ENCODE data around the gene CUL7. TPM values are rescaled to one million over a fixed set of nuclear protein-coding genes. Genes with fewer than 3 reads are reported as not detected.

Gene CUL7
- total RNA-seq, 1 donor, result 54.8 TPM

DNA sequence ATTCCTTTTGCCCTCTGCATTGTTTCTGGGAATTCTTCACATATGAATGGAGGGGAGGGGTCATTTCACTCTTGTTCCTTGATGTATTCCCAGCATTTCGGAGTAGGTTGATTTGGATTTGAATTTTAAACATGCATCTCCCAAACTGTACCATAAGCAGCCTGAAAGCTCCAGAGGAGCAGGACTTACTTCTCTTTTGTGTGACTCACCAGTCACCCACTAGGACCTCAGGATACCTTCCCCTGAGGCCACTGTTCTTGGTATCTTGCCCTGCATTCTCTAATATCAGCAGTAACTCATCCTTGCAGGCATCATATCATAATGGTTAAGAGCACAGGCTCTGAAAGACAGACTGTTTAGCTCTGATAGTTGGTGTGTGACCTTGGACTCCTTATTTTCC is 4.9 kb upstream of the CUL7 start:
- peak overlapping the region; percentile 99 for H3K4me3 ChIP-seq (ENCODE audit: low read depth, low read length)
- DNase-seq (ENCODE audit: low read depth), result no peak
- TF ChIP-seq, protein P1, sequence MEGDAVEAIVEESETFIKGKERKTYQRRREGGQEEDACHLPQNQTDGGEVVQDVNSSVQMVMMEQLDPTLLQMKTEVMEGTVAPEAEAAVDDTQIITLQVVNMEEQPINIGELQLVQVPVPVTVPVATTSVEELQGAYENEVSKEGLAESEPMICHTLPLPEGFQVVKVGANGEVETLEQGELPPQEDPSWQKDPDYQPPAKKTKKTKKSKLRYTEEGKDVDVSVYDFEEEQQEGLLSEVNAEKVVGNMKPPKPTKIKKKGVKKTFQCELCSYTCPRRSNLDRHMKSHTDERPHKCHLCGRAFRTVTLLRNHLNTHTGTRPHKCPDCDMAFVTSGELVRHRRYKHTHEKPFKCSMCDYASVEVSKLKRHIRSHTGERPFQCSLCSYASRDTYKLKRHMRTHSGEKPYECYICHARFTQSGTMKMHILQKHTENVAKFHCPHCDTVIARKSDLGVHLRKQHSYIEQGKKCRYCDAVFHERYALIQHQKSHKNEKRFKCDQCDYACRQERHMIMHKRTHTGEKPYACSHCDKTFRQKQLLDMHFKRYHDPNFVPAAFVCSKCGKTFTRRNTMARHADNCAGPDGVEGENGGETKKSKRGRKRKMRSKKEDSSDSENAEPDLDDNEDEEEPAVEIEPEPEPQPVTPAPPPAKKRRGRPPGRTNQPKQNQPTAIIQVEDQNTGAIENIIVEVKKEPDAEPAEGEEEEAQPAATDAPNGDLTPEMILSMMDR (IDR thresholded peaks at IDR 0.05; ENCODE audit: insufficient read depth, low read depth, low read length), result no peak

DNA sequence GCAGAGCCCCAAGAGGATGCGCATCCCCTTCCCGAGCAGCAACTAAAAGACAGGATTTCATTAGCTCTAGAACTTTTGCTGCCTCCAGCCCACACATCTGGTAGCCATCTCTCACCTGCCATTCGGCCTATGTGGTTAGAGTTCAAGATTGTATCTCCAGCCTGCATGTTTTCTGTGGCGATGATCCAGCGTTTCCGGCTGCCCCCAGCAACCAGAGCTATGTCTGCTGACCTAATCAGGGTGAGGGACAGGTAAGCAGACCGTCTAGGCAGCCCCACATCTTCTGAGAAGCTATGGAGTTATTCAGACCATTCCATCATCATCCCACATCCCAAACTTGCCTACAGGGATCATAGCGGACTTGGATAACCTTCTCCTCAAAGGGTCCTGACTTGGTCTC is 2.3 kb upstream of the CUL7 start:
- DNase-seq (ENCODE audit: low read depth), result no peak
- TF ChIP-seq, protein P1 (IDR thresholded peaks at IDR 0.05; ENCODE audit: insufficient read depth, low read depth, low read length), result no peak
- H3K4me3 ChIP-seq (ENCODE audit: low read depth, low read length), result no peak overlapping the region

DNA sequence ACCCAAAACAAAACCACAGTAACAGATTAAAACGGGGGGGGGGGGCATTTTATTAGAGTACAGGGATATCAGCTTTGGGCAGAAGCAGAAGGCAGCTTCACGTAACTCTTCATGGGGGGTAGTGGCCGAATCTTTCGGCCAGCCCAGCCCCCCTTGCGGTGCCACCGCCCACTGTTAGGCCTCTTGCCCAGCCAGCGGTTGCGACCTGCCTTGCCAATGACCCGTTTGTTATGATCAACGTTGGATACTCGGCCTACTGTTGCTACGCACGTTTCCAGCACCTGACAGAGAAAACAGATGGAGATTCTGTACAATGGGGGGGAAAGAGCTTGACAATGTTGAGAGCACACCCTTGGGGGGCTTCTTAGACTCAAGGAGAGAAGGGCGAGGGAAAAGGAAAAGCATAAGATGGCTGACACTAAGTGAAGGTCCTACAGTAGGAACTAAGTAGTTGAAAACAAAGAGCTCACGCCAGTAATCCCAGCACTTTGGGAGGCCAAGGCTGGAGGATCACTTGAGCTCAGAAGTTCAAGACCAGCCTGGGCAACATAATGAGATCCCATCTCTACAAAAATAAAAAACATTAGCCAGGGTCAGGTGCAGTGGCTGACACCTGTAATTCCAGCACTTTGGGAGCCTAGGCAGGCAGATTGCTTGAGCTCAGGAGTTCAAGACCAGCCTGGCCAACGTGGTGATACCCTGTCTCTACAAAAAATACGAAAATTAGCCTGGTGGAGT is 724 bp upstream of the CUL7 start:
- H3K4me3 ChIP-seq (ENCODE audit: low read depth, low read length), result peak overlapping the region; percentile 93
- no peak for DNase-seq (ENCODE audit: low read depth)
- TF ChIP-seq, protein P1 (IDR thresholded peaks at IDR 0.05; ENCODE audit: insufficient read depth, low read depth, low read length), result no peak

DNA sequence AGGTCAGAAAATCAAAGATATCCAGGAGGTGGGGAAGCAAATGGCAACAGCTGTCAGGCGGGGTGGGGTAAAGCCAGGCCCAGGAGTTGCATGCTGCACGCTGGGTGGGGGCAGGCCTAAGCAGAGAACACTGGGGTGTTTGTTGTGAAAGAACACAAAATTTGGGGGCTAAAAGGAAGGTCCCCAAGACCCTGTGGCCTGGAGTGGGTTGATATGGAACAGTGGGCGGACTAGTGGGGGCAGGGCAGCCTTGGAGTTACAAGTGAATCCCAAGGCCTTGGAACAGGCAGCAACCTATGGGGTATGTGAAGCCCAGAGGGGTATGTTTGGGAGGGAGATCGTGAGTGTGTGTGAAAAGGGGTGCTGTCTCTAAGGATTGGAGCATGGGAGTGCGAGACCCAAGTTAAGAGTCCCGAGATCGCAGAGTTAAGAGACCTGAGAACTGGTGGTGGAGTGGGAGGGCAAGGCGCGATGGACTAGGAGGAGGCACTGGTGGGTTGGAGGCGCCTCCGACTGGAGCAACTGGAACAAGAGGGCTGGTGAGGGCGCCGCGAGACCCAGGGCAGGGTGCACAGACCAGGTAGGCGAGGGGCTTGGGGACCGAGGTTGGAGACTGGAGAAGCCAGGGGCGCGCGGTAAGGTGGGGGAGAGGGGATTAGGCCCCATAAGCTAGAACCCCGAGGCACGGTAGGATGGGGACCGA is 658 bp downstream of the CUL7 start:
- peak; percentile 35 for DNase-seq (ENCODE audit: low read depth)
- H3K4me3 ChIP-seq (ENCODE audit: low read depth, low read length), result peak overlapping the region; percentile 93
- TF ChIP-seq, protein P1 (IDR thresholded peaks at IDR 0.05; ENCODE audit: insufficient read depth, low read depth, low read length), result no peak

DNA sequence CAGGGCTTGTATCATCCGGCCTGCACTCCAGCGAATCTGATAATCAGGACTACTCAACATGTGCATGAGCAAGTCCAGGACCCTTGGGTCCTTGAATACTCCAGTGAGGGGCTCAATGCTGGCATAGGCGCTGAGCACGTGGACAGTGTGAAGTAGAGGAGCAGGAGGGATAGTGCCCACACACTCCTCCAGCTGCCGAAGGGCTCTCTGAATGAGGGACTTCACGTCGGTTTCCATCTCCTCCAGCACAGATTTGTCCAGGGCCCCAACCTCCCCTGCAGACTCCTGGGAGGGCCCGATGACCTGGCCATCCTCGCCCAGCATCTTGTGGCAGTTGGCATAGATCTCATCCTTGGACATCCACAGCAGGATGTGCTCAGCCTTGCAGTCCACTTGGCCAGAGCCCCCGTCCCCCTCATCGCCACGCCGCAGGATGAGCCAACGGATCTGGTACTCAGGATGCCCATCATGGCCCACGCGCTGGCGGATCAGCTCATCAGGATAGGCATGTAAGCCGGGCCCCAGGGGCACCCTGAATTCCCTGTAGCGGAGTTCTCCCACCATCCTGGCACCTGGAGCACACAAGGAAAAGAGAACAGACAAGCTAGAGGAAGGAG is 1.3 kb downstream of the CUL7 start:
- TF ChIP-seq, protein P1 (IDR thresholded peaks at IDR 0.05; ENCODE audit: insufficient read depth, low read depth, low read length), result no peak
- no peak for DNase-seq (ENCODE audit: low read depth)
- peak overlapping the region; percentile 93 for H3K4me3 ChIP-seq (ENCODE audit: low read depth, low read length)

DNA sequence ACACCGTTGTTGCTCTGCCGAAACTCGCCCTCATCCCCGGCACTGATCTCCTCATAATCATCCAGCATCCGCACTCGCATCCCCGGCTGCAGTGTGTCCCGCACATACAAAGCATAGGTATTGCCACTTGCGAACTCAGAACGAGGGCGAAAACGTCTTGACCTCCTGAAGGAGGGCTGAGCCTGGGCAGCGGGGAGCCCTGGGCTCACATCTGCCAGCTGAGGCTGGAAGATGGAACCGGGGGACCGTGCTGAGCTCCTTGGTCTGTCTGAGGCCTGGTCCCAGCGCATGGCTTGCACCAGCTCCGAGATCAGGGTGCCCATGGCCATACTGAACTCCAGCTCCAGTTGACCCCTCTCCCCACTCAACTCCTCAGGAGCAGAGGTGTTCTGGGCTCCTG is 2.7 kb downstream of the CUL7 start:
- H3K4me3 ChIP-seq (ENCODE audit: low read depth, low read length), result no peak overlapping the region
- no peak for DNase-seq (ENCODE audit: low read depth)

More for the DNA sequence above, 2.7 kb downstream of the CUL7 start:
- TF ChIP-seq, protein P1 (IDR thresholded peaks at IDR 0.05; ENCODE audit: insufficient read depth, low read depth, low read length), result no peak
